GM10248 (cell line): ENCODE results near the gene LRP6.

Source experiments
- CTCF ChIA-PET: fragments of 300-600 bp; sonication (Branson Sonifier 250); formaldehyde crosslinking; extraction: SDS; loops from one replicate; lab custom pipeline; 2021; ENCODE audit warnings: antibody characterized with exemption; lab: Yijun Ruan, JAX
- POLR2A ChIA-PET: fragments of 350-650 bp; sonication (Branson Sonifier 250); formaldehyde crosslinking; extraction: SDS; loops from one replicate; lab custom pipeline; 2020; ENCODE audit warnings: antibody characterized with exemption; lab: Yijun Ruan, JAX
- DNase-seq: peaks from one replicate; pipeline ENCODE4 v3.0.0; 2012; ENCODE audit errors: extremely low spot score
- TF ChIP-seq, protein P1 (sequence below): IDR thresholded peaks from 2 replicates; pipeline ENCODE4 v1.5.1; 2012; ENCODE audit warnings: mild to moderate bottlenecking, low read depth; ENCODE audit errors: extremely low read depth, missing control alignments, control extremely low read depth

The LRP6 gene

DNA sequence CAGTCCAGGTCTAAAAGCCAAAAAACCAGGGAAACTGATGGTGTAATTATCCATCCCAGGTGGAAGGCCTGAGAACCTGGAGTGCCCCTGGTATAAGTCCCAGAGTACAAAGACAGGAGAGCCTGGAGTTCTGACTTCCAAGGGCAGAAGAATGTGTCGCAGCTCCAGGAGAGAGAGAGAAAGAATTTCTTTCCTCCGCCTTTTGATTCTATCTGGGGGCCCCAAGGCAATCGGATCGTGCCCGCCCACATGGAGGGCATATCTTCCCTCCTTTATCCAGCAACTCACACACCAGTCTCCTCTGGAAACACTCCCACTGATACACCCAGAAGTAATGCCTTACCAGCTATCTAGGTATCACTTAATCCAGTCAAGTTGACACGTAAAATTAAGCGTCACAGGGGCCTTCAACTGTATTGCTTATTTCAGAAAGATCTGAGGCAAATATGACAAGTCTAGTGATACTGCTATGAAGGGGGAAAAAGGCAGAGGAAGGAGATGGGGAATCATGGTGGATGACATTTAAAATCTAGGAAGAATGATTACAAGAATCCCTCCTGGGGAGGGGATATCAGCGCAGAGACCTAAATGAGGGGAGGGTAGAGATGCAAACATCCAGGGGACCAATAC, 30.5 kb upstream of the LRP6 start:
- ChIA-PET CTCF (no interaction called here), POLR2A (no interaction called here)
- DNase-seq, result no peak
- TF ChIP-seq, protein P1, sequence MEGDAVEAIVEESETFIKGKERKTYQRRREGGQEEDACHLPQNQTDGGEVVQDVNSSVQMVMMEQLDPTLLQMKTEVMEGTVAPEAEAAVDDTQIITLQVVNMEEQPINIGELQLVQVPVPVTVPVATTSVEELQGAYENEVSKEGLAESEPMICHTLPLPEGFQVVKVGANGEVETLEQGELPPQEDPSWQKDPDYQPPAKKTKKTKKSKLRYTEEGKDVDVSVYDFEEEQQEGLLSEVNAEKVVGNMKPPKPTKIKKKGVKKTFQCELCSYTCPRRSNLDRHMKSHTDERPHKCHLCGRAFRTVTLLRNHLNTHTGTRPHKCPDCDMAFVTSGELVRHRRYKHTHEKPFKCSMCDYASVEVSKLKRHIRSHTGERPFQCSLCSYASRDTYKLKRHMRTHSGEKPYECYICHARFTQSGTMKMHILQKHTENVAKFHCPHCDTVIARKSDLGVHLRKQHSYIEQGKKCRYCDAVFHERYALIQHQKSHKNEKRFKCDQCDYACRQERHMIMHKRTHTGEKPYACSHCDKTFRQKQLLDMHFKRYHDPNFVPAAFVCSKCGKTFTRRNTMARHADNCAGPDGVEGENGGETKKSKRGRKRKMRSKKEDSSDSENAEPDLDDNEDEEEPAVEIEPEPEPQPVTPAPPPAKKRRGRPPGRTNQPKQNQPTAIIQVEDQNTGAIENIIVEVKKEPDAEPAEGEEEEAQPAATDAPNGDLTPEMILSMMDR, result no peak

DNA sequence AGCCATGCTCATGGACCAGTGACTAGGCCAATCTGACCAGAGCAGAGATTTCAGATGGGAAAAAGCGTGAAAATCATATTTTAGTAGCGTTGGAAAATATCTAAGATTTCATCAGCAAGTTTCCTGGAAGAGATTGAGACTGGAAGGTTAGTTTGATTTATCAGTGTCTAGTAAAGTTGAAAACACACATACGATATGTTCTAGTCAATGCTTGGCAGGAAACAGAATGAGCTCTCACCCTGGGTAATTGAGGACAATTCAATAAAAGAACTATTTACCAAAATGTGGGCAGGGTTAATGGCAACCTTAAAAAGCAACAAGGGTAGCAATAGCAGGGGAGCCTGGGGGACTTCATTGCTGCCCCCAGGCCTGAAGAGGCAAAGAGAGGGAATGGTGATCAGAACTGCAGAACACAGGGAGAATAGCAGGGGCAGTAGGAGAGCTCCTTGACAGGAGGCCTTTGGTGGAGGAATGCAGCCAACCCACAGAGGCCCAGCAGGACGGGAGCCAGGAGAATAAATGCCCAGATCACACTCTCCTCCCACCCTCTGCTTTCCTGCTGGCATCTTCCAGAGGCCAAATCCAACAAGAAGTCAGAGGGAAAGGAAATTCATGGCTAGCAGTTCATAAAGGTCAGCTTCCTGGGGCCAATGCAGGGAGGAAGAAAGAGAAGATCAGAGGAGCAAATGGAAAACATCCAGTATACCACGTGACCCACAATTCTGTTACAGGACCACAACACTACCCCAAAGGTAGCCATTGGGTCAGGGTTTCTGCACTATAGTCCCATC, 27.6 kb upstream of the LRP6 start:
- POLR2A ChIA-PET, result no interaction called here
- DNase-seq, result no peak
- CTCF ChIA-PET, result no interaction called here
- TF ChIP-seq, protein P1, result no peak

DNA sequence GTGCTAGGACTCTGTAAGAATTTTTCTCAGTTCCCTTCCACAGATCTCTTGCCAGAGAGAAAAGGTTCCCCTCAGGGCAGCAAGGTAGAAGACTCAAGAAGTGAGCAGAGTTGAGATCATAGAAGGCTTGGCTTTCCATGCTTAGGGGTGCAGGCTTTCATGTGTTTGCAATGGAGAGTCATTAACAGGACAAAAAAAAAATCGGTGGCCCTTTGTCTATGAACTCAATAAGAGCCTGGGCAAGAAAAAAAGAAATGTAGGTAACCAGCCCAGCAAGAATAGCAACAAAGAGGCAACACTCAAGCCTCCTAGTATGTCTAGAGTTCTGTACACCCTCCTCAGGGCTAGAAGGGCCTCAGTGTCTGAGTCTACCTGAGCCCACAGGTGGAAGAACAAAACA, 23.4 kb upstream of the LRP6 start:
- TF ChIP-seq, protein P1, result no peak
- DNase-seq, result no peak
- ChIA-PET POLR2A (no interaction called here), CTCF (no interaction called here)

DNA sequence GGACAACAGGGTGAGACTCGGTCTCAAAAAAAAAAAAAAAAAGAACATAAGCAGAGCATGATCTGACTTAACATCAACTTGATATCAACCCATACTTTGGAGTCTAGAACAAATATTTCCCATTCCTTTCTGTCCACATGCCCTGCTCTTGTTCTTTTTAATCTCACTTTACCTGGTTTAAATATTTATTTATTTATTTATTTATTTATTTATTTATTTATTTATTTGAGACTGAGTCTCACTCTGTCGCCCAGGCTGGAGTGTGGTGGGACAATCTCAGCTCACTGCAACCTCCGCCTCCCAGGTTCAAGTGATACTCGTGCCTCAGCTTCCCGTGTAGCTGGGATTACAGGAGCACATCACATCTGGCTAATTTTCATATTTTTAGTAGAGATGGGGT, 19.6 kb upstream of the LRP6 start:
- POLR2A ChIA-PET, result no interaction called here

DNA sequence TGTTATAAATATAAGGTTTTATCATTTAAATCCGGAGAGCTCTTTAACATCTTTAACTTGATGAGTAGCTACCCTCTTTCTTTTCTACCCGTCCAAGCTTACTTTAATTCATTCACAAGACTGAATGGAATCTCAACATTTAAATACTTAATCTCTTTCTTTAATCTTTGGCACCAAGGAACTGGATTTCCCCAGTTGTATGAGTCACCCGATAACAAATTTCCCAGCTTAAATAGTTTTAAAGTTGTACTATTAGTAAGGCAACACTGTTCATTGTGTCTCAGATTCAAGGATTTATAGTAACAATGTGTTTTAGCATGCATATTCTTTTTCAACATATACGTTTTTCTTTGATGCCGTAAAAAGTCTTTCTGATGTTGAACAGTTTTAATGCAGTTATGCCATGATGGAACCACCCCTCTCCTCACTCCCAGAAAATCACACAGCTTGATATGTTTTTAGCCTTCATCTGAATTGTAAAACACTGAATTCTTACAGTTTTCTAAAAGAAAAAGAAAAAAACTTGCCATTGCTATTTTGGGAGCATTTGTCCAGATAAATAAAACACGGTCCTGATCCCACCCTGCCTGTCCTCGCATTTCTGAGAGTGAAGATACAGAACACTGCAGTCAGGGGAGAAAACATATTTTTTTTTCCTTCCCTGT, 16.0 kb upstream of the LRP6 start:
- no peak for DNase-seq
- TF ChIP-seq, protein P1, result no peak
- POLR2A ChIA-PET, result no interaction called here
- CTCF ChIA-PET, result interaction anchor here (1.0 kb wide), 1 partner anchor 13 kb away, joined by 4 read pairs; no protein-coding TSS in a partner anchor

More for the DNA sequence above, 19.6 kb upstream of the LRP6 start:
- TF ChIP-seq, protein P1, result no peak
- CTCF ChIA-PET, result interaction anchor here (1.4 kb wide), 1 partner anchor 15 kb away, joined by 4 read pairs; no protein-coding TSS in a partner anchor
- DNase-seq, result no peak

DNA sequence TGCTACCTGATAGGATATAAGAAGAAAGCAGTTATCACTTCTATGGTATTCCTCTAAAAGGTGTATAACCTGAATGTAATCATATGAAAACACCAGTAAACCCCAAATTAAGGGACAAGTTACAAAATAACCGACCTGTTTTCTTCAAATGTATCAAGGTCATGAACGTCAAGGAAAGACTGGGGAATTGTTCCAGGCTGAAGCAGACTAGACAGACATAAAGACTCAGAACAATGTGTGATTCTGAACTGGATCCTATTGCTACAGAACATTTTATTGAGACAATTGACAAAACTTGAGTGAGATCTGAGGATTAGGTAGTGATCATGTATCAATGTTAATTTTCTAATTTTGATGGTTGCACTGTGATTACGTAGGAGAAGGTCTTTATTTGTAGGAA, 15.4 kb upstream of the LRP6 start:
- CTCF ChIA-PET, result interaction anchor here (1.0 kb wide), 1 partner anchor 14 kb away, joined by 4 read pairs; no protein-coding TSS in a partner anchor
- POLR2A ChIA-PET, result no interaction called here
- TF ChIP-seq, protein P1, result no peak
- no peak for DNase-seq
